Measurements from ENCODE around the gene CLDN2.
"Not testable (repeated sequence)": the region's sequence is repeated elsewhere in the genome, so short reads cannot be mapped to it uniquely, and the experiment has no call there.

Gene CLDN2, protein sequence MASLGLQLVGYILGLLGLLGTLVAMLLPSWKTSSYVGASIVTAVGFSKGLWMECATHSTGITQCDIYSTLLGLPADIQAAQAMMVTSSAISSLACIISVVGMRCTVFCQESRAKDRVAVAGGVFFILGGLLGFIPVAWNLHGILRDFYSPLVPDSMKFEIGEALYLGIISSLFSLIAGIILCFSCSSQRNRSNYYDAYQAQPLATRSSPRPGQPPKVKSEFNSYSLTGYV

DNA sequence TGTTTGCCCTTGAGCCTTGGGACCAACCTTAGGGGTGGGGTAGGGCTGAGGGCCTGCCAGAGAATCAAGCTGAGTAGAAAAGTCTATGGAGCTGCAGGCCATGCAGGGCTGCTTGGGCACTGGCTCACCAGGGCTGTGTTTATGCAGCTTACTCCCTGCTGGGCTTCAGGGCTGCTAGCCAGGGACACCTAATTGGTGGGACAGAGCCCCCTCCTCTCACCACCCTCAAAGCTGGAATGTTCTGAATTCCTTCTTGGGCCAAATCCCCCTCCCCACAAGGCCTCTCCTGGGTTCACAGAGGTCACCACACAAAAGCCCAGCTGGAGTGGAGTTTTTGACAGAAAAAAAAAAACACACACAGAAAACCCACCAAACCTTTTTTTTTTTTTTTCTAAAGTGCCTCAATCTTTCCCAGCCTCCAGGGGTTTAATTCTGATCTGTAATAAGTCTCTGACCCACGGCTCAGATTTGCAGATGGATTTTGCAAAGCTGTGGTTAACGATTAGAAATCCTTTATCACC is at the start of gene CLDN2:
Gene CLDN2 (plus strand): TSS at position 471 of the 521 bp plus-strand sequence. CDS start 7,827 bp downstream, outside the sequence.
- DNase-seq = no peak

DNA sequence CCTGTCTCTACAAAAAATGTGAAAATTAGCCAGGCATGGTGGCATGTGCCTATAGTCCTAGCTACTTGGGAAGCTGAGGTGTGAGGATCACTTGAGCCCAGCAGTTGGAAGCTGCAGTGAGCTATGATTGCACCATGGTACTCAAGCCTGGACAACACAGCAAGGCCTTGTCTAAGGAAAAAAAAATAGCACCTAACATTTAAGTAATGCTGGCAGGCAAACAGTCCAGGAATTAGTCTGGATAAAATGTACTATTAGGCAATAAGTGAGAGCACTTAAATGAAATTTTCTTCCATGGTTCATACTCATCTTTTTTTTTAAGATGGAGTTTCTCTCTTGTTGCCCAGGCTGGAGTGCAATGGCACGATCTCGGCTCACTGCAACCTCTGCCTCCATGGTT is 47.4 kb upstream of the CLDN2 start:
- not testable (repeated sequence) for DNase-seq

DNA sequence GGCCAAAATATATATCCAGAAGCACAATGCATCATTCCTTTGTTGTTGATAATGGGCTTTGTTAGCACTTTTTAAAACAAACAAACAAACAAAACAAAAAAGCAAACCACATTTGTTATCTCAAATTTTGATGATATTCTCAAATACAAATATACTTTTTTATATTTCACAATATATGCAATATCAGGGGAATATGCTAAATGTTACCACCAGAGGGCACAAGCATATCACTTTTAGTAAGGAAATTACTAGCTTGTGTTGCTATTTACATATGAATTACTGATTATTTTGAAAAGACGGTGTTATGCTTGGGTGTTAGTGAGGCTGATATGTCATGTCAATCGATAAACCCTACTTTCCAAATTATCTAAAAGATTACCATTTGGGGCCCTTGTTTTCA is 46.1 kb upstream of the CLDN2 start:
- DNase-seq = peak; percentile 14

DNA sequence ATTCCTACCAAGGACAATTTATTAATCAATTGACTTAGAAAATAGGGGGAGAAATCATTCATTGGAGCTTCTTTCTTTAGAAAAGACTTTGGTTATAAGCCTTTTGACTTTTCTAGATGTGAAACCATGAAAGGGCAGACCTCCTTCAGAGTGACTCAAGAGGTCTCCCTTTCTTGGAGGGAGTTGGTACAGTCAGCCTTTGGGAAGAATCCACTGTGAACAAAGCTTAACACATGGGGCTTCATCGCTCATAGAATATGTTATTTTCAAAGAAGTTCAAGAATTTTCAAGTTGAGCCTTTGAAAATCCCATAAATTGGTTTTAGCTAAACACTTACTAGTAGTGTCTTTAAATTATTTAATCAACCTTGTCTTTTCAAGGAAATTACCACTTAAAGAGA is 45.1 kb upstream of the CLDN2 start:
- no peak for DNase-seq

DNA sequence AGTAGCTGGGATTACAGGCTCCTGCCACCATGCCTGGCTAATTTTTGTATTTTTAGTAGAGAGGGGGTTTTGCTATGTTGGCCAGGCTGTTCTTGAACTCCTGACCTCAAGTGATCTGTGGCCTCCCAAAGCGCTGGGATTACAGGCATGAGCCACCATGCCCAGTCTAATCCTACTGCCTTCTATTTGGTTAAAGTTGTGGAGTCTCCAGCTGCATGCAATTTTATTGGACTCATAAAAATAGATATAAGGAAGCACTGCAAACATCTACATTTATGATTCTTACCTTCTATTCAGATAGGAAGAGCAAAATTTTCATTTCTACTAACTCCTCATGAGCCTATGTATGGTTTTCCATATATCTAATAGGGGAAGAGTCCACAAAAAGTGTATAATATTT is 30.7 kb upstream of the CLDN2 start:
- no peak for DNase-seq

DNA sequence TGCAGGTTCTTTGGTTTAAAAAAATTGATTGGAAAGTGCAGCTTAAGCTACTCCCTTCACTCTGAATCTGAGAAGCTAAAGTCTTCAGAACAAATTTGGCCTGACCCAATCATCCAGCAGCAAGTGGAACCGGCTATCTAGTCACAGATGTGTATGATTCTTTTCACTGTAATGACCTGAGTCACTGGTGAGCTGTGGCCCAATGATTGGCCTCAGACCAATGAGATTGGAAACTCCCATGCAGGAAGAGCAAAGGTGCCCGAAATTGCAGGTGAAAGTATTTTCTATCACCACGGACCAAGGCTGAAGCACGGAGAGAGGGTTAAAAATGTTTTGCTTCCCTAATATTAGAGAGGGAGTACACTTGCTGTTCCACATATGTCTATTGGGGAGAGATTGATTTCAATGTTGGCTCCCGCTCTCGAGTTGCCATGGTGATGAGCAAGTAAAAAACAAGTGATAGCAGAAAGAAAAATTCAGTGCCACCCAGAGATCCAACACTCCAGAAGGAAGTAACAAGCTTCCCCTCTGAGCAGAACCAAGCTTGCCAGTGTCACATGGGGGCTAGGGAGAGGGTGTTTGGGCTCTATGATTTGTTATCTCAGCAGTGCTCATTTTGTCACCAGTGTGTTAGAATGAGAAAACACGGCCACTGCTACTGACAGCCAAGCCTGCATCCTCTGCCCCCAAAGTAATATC is 28.3 kb upstream of the CLDN2 start:
- no peak for DNase-seq

DNA sequence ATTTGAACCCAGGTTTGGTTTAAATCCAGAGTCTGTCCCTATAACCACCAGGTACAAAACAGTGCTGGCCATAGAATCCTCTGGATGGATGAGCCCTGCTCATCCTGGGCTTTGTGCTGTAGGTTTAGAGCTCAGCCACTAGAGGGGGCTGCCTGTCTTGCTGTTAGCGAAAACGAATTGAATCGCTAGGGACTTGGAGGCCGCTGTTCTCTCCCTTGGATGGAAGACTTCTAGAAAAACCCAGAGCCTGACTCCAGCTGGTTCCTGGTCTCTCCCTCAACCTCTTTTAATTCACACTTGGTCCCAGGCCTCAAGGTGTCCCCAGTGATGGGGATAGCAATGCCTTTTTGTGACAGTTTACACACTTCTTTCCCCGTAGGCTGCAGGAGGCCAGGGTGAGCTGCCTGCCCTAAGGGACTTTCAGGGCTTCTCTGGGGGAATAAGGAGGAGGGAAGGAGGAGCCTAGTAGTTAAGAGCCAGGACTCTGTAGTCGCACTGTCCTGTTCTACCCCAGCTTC is 25.8 kb upstream of the CLDN2 start:
- DNase-seq = peak; percentile 46

DNA sequence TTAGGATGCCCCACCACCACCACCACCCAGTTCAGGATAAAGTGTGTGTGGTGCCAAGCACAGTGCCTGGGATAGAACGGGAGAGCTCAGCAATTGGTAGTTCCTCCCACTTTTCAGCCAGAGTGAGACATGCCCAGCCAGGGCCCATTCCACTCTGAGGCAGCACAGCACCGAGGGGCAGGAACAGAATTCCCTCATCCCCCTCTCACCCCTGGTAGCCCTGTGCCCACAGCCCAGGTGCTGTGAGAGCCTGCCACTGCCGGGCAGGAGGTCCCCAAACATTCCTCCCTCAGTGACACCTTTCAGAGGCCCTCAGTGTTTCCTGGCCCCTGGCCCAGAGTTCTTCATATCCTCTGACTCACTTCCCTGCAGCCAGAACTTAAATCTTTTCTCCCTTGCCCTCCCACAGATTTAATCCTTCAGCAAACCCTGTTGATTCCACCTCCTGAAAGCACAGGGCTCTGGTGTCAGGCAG is 25.2 kb upstream of the CLDN2 start:
- DNase-seq = no peak

DNA sequence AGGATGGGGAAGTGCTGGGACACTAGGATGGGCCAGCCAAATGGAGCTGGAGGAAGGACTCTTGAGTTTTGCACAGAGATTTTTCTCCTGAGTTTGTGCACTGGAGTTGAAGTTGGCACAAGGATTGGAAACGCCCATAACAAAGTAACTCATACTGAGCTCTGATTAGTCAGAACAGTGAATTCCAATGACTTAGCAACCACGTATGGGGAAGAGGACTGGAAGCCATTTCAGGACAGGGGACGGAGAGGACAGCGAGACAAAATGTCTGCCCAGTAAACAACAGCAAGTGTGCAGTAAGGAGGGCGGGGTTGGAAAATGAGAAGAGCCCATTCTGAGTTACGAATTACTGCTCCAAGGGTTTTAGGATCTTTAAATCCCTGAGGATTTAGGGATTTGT is 22.9 kb upstream of the CLDN2 start:
- DNase-seq = no peak

DNA sequence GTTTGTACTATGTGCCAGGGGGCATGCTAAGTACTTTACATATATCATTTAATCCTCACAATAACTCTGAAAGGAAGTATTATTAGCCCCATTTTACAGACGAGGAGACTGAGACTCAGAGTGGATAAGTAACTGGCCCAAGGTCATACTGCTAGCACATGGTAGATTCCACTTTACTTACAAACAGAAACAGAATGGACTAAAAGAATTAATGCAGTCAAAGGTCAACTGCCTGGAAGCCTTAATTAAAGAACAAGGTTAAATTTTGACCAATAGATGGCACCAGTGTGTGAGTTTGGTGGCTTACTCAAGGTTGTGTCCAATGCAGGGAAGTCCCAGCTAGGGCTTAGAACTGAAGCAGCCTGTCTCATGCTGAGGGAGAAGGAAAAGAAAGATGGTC is 21.7 kb upstream of the CLDN2 start:
- peak; percentile 55 for DNase-seq

DNA sequence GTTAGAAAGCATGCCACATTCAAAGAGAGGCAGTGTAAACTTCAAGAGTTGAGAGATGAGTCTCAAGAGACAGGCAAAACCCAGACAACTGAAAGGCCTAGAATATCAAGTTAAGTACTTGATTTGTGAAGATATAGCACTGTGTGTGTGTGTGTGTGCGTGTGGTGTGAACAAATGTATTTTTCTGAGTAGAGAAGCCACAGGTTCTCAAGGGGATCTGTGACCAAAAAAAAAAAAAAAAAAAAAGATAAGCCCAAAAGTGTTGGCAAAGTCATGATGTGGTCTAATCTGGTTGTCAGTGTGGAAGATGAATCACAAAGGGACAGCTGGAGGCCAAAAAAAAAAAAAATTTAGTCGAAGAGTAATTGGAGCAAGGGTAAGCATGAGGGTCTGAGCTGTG is 20.9 kb upstream of the CLDN2 start:
- no peak for DNase-seq

DNA sequence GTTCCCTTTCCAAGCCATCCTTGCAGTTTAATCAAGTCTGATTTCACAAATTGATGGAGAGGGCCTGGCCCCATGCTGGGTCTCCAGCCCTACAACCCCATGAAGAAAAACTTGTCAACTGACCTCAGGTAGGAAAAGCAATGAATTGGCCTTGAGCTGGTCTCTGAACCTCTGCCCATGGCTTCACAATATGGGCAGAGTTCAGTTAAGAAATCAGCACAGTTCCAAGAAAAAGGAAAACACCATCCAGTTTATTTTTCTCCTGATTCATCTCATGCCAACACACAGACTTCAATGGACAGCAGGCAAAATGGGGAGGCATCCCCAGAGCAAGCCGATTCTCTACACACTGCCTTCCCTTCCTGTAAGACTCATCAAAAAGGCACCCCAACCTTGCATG is 20.4 kb upstream of the CLDN2 start:
- no peak for DNase-seq

DNA sequence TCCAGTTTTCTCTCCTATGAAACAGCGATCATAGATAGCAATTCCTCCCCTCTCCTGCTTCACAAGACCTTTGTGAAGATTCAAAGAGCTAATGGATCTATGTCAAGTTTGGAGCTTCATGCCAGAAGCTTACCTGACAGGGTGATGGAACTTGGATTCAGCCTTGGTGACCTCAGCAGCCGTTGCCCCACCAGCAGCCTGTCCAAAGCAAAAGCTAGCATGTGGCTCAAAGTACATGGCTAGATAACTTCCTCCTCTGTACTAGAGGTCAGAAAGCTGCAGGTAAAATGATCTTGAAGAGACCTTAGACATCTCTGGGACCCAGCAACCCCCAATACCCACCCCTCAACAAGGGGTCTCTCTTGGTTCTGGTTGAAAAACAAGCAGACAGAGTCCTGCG is 18.9 kb upstream of the CLDN2 start:
- no peak for DNase-seq

DNA sequence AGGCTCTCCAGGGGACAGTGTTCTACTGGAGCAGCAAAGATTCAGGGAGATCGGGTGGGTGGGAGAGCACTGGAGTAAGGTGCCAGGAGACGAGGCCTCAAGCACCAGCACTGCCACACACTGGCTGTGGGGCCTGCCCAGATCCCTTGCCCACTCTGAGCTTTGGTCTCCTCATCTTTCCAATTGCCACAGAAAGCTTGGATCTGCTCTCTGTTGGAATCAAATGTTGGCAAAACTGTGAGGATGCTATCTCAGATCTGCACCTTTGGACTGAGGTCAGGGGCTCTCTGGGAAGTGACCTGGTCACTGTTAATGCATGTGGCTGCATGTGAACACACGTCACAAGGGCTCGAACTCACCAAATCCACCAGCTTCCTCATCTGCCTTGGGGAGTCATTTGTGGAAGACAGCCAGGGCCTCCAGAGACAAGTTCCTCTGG is 18.4 kb upstream of the CLDN2 start:
- no peak for DNase-seq

DNA sequence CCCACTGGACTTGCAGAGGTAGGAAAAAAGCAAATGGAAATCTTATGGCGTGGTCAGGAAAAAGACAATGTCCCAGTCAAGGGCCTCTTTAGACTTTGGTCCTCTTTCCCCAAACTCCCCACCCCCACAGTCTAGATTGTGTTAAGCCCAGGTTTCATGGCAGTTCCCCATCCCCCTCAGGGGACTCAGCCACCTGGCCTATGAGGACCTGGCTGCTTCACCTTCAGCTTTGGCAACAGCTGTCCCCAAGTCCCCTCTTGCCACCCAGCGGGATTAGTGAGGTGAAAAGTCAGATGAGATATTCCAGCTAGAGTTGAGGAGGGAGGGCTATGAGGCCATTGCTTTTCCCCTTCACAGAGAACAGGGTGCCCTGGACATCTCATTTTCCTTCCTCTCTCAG is 17.5 kb upstream of the CLDN2 start:
- no peak for DNase-seq

DNA sequence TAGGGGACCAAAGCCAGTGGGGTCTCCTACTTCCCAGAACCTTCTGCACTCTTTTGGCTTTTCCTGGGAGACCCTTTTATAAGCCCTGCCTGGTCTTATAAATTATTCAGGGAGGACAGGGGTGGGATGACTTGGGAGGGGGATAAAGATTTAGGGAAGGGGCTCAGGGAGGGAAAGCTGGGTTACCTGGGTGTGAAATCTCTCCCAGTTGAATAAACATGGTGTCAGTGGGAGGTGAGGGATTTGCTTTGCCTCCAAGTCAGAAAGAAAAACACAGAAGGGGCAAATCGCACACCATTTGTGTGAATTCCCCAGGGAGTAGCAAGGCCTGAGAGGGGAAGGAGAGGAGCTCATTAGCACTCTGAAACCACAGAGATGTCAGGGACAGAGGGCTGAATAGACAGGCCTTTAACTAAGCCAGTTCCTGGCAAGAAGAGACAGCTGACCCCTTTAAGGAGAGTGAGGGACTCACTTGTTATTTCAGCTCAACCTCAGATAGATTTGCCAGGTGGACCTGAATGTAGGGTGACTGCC is 16.8 kb upstream of the CLDN2 start, which contains the start of gene RIPPLY1:
Gene RIPPLY1 (minus strand): TSS at position 51 of the 534 bp plus-strand sequence. CDS start 54 bp downstream, outside the sequence.
- no peak for DNase-seq

DNA sequence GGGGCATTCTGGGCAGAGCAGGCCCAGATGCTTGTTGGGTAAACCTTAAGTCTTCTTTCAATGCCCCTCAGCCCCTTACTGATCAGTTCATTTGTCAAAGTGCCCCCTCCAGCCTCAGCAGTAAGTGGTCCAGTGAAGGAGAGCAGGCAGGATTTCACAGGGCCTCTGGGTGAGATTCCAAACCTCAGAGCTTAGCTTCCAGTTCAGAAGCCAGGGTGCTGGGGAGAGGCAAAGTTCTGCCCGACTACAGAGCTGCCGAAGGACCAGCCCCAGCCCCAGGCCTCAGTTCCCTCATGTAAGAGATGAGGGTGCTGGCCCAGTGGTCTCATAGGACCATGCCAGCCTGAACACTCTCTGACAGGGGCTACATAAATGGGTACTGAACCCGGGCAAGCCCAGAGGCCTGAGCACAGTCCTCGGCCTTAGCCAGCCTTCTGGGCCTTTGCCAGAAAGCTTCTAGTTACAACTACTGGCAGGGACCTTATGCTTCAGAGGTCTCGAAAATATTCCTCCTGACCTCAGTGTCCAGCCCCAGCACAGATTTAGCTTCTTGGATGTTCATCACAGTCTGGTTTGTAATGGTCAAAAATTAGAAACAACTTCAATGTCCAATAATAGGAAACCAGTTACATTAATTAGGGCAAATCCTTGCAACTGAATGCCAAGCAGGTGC is 16.2 kb upstream of the CLDN2 start:
- DNase-seq = no peak

DNA sequence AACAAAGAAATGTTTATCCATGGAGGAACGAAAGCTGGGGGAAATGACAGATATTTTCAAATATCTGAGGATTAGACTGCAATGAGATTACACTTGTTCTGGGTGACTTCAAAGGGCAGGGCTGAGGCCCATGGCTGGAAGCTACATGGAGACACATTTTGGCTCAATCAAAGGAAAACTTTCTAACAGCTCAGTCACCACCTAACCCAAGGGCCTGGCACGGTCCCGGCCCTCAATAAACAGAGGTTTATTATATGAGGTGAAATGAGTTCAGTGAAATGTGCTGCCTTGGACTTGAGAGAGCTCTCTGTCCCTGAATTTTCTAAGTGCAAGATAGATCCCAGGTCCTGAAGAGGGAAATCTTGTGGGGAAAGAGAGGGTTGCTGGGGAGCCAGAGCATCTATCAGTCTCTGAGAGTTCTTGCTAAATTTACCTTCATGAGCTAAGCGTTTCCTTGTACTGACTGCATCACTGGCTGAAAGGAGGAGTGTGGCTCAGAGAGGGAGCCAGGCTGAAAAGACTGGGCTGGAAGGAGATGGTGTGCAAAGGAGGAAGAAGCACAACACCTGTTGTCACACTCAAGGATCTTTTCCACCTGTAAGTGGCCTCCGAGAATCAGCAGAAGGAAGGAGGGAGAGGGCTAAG is 15.0 kb upstream of the CLDN2 start:
- no peak for DNase-seq

DNA sequence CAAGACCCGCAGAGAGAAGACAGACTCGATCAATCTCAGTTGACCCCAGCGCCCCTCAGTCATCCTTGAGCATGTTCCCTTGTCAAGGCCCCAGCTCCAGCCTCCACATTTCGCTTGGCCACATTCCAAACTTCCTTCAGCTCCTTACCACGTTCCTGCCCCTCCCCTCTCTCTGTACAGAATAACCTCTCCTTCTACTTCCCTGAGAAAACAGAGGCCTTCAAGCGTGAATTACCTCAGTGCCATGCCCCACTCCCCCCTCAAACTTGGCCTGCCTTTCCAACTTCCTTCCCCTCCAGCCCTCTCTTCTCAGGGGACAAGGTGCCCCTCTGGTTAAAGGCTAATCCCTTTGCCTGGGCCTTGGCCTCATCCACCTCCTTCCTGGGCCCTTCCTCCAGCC is 13.8 kb upstream of the CLDN2 start:
- DNase-seq = no peak

DNA sequence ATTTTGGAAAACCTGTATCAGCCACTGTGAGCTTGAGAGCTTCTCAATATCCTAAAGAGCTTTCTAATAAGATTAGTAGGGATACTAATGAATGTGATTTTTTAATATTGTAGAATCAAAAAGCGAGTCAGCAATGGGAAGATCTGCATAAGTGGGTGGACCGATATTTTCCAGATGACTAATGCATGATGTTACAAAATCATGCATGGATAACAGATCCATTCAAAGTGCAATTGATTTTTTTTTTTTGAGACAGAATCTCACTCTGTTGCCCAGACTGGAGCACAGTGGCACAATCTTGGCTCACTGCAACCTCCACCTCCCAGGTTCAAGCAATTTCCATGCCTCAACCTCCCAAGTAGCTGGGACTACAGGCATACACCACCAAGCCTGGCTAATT is 7.3 kb upstream of the CLDN2 start:
- no peak for DNase-seq

DNA sequence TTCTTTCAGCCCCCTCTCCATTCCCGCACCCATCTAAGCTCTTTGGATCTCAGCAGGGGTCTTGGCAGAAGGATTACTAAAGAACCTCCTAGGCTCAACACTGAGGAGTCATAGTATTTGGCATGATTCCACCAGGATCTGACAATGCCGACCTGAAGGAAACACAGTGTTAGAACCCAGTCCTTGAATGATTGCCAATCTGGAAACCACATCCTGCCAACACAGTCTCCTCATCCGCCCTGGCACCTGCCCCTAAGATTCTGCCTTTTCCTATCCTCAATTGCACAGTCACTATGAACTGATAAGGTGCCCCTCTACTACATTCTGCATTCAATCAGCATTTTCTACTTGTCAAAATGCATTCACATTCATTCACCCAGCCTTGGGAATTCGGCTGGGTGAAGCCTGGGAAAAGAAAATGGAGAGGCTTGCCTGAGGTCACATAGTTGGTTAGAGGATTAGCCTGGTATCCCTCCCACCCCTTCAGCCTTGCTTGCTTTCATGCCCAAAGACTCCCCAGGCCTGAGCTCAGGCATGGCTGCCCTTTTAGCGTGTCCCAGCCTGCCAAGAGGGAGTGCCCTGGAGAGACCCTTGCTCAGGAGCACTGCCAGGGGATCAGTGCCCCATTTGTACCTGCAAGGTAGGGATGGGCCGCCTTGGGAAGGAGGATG is 2.2 kb upstream of the CLDN2 start:
- DNase-seq = peak; percentile 34

DNA sequence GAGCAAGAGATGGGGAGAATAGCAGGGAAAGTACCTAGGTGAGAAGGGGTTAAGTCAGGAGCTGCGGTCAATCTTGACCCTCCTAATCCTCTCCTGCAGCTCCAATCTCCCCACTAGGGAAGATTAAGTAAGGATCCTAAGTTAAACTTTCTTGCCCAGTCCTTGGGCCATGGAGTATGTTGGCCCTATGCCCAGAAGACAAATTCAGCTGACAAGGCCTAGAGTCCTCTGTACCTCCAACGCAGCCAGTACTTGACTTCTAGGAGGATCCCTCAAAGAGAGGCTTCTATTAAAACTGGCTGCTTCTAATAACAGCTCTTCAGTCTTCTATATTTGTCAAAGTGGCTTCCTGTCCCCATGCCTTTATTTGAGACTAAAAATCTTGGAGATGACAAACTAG is 1.4 kb downstream of the CLDN2 start:
- DNase-seq = no peak
